Measurements from ENCODE around the gene CCNI2.

Gene CCNI2

GRCh38 chr5:132751971-132752580 lies 4.8 kb downstream of the CCNI2 start:
- Histone ChIP-seq H3K9ac (ENCODE audit: low read depth, low read length, poor library complexity, severe bottlenecking) (no peak overlapping the region), H3K4me2 (ENCODE audit: low read depth, low read length, poor library complexity, severe bottlenecking) (no peak overlapping the region), H2AFZ (ENCODE audit: low read length) (no peak overlapping the region), H3K9me2 (replicated peaks; ENCODE audit: low read depth, low read length) (no peaks in the 10 kb centered on the region), H3K4me1 (ENCODE audit: insufficient read depth, low read length, poor library complexity, severe bottlenecking) (peaks cover 11% of the 10 kb centered on the region), H3K36me3 (ENCODE audit: insufficient read depth, low read length) (no peaks in the 10 kb centered on the region), H3K79me2 (ENCODE audit: insufficient read depth, low read length) (no peaks in the 10 kb centered on the region), H3K9me3 (ENCODE audit: insufficient read depth, low read depth, low read length) (no peaks in the 10 kb centered on the region), H3K27me3 (ENCODE audit: insufficient read depth, low read length, poor library complexity, severe bottlenecking) (no peaks in the 10 kb centered on the region), H4K20me1 (ENCODE audit: insufficient read depth, low read length, poor library complexity, severe bottlenecking) (no peaks in the 10 kb centered on the region), H3F3A (ENCODE audit: low read depth) (no peaks in the 10 kb centered on the region), H3K4me3 (ENCODE audit: low read length, poor library complexity, severe bottlenecking) (no peak overlapping the region)
- no peak for TF ChIP-seq EZH2phosphoT487 (IDR thresholded peaks at IDR 0.05; ENCODE audit: borderline replicate concordance)
- TF ChIP-seq, protein P1, sequence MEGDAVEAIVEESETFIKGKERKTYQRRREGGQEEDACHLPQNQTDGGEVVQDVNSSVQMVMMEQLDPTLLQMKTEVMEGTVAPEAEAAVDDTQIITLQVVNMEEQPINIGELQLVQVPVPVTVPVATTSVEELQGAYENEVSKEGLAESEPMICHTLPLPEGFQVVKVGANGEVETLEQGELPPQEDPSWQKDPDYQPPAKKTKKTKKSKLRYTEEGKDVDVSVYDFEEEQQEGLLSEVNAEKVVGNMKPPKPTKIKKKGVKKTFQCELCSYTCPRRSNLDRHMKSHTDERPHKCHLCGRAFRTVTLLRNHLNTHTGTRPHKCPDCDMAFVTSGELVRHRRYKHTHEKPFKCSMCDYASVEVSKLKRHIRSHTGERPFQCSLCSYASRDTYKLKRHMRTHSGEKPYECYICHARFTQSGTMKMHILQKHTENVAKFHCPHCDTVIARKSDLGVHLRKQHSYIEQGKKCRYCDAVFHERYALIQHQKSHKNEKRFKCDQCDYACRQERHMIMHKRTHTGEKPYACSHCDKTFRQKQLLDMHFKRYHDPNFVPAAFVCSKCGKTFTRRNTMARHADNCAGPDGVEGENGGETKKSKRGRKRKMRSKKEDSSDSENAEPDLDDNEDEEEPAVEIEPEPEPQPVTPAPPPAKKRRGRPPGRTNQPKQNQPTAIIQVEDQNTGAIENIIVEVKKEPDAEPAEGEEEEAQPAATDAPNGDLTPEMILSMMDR (conservative IDR thresholded peaks at IDR 0.05; ENCODE audit: low read length), result no peak

DNA sequence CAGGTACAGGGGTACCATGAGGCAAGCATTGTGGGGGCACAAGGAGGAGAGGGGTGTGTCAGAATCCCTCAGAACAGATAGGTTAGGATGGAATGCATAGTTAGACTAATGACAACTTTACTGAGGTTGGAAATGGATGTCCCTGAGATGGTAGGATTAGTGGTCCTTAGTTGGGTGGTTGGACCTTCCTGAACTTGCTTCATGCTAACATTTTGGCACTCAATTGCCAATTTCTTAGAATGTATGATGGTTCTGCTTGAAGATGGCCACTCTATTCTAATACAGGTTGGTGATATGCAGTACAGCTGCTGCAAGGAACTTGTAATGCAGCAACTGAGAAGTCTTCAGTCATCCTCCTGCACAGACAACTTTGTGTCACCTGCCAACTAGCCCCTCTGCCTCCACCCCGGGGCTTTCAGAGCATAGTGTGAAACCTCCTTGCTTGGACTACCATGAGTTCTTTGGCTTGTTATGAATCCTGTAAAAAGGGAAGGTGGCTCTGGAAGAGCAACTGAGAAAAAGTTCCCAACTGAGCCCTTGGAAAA lies 5.4 kb downstream of the CCNI2 start:
- Histone ChIP-seq H3K4me2 (ENCODE audit: low read depth, low read length, poor library complexity, severe bottlenecking) (no peak overlapping the region), H3K9ac (ENCODE audit: low read depth, low read length, poor library complexity, severe bottlenecking) (no peak overlapping the region), H3F3A (ENCODE audit: low read depth) (no peaks in the 10 kb centered on the region), H3K36me3 (ENCODE audit: insufficient read depth, low read length) (no peaks in the 10 kb centered on the region), H3K4me1 (ENCODE audit: insufficient read depth, low read length, poor library complexity, severe bottlenecking) (peaks cover 11% of the 10 kb centered on the region), H3K79me2 (ENCODE audit: insufficient read depth, low read length) (no peaks in the 10 kb centered on the region), H3K9me2 (replicated peaks; ENCODE audit: low read depth, low read length) (no peaks in the 10 kb centered on the region), H4K20me1 (ENCODE audit: insufficient read depth, low read length, poor library complexity, severe bottlenecking) (no peaks in the 10 kb centered on the region), H2AFZ (ENCODE audit: low read length) (no peak overlapping the region), H3K9me3 (ENCODE audit: insufficient read depth, low read depth, low read length) (no peaks in the 10 kb centered on the region), H3K27me3 (ENCODE audit: insufficient read depth, low read length, poor library complexity, severe bottlenecking) (no peaks in the 10 kb centered on the region), H3K4me3 (ENCODE audit: low read length, poor library complexity, severe bottlenecking) (no peak overlapping the region)
- TF ChIP-seq EZH2phosphoT487 (IDR thresholded peaks at IDR 0.05; ENCODE audit: borderline replicate concordance), result no peak
- TF ChIP-seq, protein P1 (conservative IDR thresholded peaks at IDR 0.05; ENCODE audit: low read length), result no peak

DNA sequence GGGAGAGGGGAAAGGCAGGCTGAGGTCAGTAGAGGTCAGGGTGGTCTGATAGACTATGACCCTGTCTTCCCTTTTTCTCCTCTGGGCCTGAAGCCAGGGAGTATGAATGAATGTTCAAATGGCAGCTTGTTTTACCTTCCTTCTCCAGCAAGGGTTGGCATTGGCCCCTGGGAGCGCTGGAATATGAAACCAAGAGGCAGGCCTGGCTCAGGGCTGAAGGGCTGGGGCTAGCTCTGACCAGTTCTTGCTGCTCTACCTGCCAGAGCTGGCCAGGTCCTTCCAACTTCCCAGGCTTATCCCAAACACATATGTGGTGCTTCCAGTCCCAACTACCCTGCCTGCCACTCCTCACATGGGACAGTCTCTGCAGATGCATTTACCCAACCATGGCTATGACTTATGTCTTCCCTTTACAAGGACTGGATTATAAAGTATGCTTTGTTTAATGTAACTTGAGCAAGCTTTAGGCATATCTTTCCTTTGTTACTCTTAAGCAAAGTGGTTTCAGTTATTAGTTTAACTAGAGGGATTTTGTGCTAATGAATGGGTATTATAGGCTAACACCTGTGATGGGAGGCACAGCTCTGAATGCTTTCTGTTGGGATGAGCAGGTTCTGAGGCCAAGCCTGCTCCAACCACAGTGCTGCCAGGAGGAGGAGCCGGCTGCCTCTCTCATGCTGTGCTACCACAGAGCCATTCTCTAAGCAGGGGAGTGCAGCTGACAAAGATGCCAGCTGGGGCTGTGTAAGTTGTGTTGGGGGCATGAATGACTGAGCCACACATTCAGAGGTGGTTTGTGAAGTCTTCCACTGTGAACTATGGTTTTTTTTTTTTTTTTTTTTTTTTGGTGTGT lies 6.1 kb downstream of the CCNI2 start:
- Histone ChIP-seq H3K4me3 (ENCODE audit: low read length, poor library complexity, severe bottlenecking) (no peak overlapping the region), H3K4me1 (ENCODE audit: insufficient read depth, low read length, poor library complexity, severe bottlenecking) (peaks cover 11% of the 10 kb centered on the region), H4K20me1 (ENCODE audit: insufficient read depth, low read length, poor library complexity, severe bottlenecking) (no peaks in the 10 kb centered on the region), H3K79me2 (ENCODE audit: insufficient read depth, low read length) (no peaks in the 10 kb centered on the region), H3K36me3 (ENCODE audit: insufficient read depth, low read length) (no peaks in the 10 kb centered on the region), H3K27me3 (ENCODE audit: insufficient read depth, low read length, poor library complexity, severe bottlenecking) (no peaks in the 10 kb centered on the region), H3K4me2 (ENCODE audit: low read depth, low read length, poor library complexity, severe bottlenecking) (no peak overlapping the region), H3K9ac (ENCODE audit: low read depth, low read length, poor library complexity, severe bottlenecking) (no peak overlapping the region), H2AFZ (ENCODE audit: low read length) (no peak overlapping the region), H3K9me3 (ENCODE audit: insufficient read depth, low read depth, low read length) (no peaks in the 10 kb centered on the region), H3F3A (ENCODE audit: low read depth) (no peaks in the 10 kb centered on the region), H3K9me2 (replicated peaks; ENCODE audit: low read depth, low read length) (no peaks in the 10 kb centered on the region)
- TF ChIP-seq, protein P1 (conservative IDR thresholded peaks at IDR 0.05; ENCODE audit: low read length), result no peak
- no peak for TF ChIP-seq EZH2phosphoT487 (IDR thresholded peaks at IDR 0.05; ENCODE audit: borderline replicate concordance)
